Immature natural killer cell (primary cell): ENCODE data around the gene SAP30L. TPM values are rescaled to one million over a fixed set of nuclear protein-coding genes. Genes with fewer than 3 reads are reported as not detected.

Source experiments
- DNase-seq, 3 donors: peaks; one replicate each; pipeline ENCODE4 v3.0.0; 2022; ENCODE audit warnings: mixed read lengths in 1 of 3
- H3K27ac Mint-ChIP-seq, 6 donors: one replicate each; pipeline ENCODE4 v1.8.0; 2020; ENCODE audit warnings: mixed read lengths in 6 of 6, mild to moderate bottlenecking in 5 of 6, inconsistent platforms in 4 of 6, moderate library complexity in 3 of 6
- H3K27me3 Mint-ChIP-seq, 3 donors: one replicate each; pipeline ENCODE4 v1.8.0; 2020 to 2021; ENCODE audit warnings: low read depth in 3 of 3, mild to moderate bottlenecking in 3 of 3, mixed read lengths in 3 of 3, moderate library complexity in 3 of 3, inconsistent platforms in 1 of 3
- H3K36me3 Mint-ChIP-seq, 3 donors: one replicate each; pipeline ENCODE4 v1.8.0; 2020; ENCODE audit warnings: mixed read lengths in 3 of 3, inconsistent platforms in 2 of 3, mild to moderate bottlenecking in 2 of 3
- H3K4me1 Mint-ChIP-seq, 2 donors: one replicate each; pipeline ENCODE4 v1.8.0; 2020; ENCODE audit warnings: inconsistent platforms in 2 of 2, mild to moderate bottlenecking in 2 of 2, mixed read lengths in 2 of 2, moderate library complexity in 1 of 2
- H3K4me3 Mint-ChIP-seq, 5 donors: one replicate each; pipeline ENCODE4 v1.8.0; 2020; ENCODE audit warnings: mild to moderate bottlenecking in 5 of 5, mixed read lengths in 5 of 5, inconsistent platforms in 3 of 5, moderate library complexity in 3 of 5
- H3K9me3 Mint-ChIP-seq, 6 donors: one replicate each; pipeline ENCODE4 v1.8.0; 2020; ENCODE audit warnings: mild to moderate bottlenecking in 6 of 6, mixed read lengths in 6 of 6, inconsistent platforms in 4 of 6, moderate library complexity in 3 of 6
- polyA plus RNA-seq, 3 donors: library from polyadenylated mRNA; unstranded; fragments of 300-500 nt; fragmentation: Illumina TruSeq; gene quantifications; one replicate each; pipeline ENCODE4 v1.2.3, GENCODE V29; 2021

The SAP30L gene
- polyA plus RNA-seq, 3 donors from 2014 or later = 20.6 to 45.3 (median 27.1) TPM

DNA sequence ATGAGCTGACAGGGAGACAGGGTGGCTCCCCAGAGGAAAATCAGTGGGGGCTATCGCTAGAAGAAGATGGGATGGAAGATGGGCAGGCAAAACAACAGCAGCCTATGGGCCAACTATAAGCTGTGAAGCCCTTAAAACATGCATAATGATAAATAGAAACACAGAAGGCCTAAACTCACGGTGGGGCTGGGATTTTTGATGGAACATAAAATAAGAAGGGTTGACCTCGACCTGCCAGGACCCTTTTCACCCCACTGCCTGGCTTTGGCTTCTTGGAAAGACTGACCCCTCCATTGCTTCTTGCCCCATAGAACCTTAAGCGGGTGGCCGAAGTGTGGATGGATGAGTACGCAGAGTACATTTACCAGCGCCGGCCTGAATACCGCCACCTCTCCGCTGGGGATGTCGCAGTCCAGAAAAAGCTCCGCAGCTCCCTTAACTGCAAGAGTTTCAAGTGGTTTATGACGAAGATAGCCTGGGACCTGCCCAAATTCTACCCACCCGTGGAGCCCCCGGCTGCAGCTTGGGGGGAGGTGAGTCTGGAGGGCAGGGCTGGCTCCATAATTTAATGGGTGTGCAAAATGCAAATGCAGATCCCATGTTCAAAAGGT lies 36.5 kb upstream of the SAP30L start:
- peaks cover 12 to 23% of the 10 kb centered on the region in 2 donors for H3K4me1 Mint-ChIP-seq
- no peaks in the 10 kb centered on the region for H3K9me3 Mint-ChIP-seq
- H3K27me3 Mint-ChIP-seq = peaks cover 4 to 10% (median 8%) of the 10 kb centered on the region in 3 donors
- H3K27ac Mint-ChIP-seq = no peak overlapping the region
- H3K36me3 Mint-ChIP-seq = peaks cover 4 to 31% (median 12%) of the 10 kb centered on the region in 3 donors
- DNase-seq = no peak
- no peak overlapping the region for H3K4me3 Mint-ChIP-seq

DNA sequence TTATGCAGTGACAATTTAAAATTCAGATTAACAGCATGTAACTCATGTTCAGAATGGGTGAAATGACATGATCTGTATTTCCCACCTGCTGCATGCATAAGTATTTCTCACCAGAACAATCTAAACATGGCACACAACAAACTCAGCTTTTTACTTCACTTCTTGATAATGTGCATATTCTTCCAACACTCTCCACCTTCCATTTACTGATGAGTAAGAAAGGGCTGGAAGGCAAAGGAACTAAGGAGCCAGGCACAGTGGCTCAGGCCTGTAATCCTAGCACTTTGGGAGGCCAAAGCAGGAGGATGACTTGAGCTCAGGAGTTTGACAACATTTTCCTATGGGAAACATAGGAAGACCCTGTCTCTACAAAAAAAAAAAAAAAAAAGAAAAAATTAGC lies 35.8 kb upstream of the SAP30L start:
- H3K36me3 Mint-ChIP-seq = peaks cover 5 to 33% (median 13%) of the 10 kb centered on the region in 3 donors
- H3K27ac Mint-ChIP-seq = no peak overlapping the region
- H3K4me3 Mint-ChIP-seq = no peak overlapping the region
- H3K9me3 Mint-ChIP-seq = no peaks in the 10 kb centered on the region
- H3K27me3 Mint-ChIP-seq = peaks cover 3 to 10% (median 4%) of the 10 kb centered on the region in 3 donors
- H3K4me1 Mint-ChIP-seq = peaks cover 7 to 19% of the 10 kb centered on the region in 2 donors
- no peak for DNase-seq

DNA sequence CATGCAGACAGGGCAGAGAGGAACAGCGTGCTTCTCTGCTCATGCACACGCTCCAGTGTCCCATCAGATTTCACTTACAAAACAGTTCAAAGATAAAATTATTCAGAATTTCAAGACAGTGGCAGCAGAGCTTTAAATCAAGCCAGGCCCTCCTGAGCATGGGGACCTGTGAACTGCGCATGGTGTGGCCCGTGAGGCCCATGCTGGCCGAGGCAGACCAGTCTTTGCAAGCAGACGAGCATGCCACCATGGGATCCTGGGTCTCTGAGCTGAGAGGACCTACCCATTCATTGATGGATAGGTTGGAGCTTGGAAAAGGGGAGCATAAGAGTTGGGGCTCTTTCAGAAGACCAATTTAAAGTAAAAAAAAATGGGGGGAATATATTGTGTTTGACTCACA lies 35.0 kb upstream of the SAP30L start:
- Mint-ChIP-seq H3K9me3 (no peaks in the 10 kb centered on the region), H3K4me1 (peaks cover 1 to 11% of the 10 kb centered on the region in 2 donors), H3K4me3 (no peak overlapping the region), H3K36me3 (peaks cover 7 to 35% (median 13%) of the 10 kb centered on the region in 3 donors), H3K27ac (peak overlapping the region in 1 of 6 donors; percentile 29), H3K27me3 (peaks cover 2 to 5% (median 2%) of the 10 kb centered on the region in 3 donors)
- no peak for DNase-seq

- Mint-ChIP-seq H3K27ac (peak overlapping the region in 3 of 6 donors; percentile 29 to 40 (median 34)), H3K36me3 (peaks cover 7 to 35% (median 13%) of the 10 kb centered on the region in 3 donors), H3K4me1 (peaks cover 1 to 11% of the 10 kb centered on the region in 2 donors), H3K27me3 (peaks cover 2 to 5% (median 2%) of the 10 kb centered on the region in 3 donors), H3K4me3 (no peak overlapping the region), H3K9me3 (no peaks in the 10 kb centered on the region)
- DNase-seq = no peak
Measured at GRCh38 chr5:154411338-154411737, 34.5 kb upstream of the SAP30L start.

GRCh38 chr5:154412316-154412715 lies 33.5 kb upstream of the SAP30L start:
- peaks cover 3 to 11% of the 10 kb centered on the region in 2 donors for H3K4me1 Mint-ChIP-seq
- no peak for DNase-seq
- H3K27me3 Mint-ChIP-seq = peaks cover 0 to 5% (median 2%) of the 10 kb centered on the region in 3 donors
- H3K36me3 Mint-ChIP-seq = peaks cover 7 to 35% (median 13%) of the 10 kb centered on the region in 3 donors
- H3K4me3 Mint-ChIP-seq = no peak overlapping the region
- H3K9me3 Mint-ChIP-seq = no peaks in the 10 kb centered on the region
- peak overlapping the region in 1 of 6 donors; percentile 34 for H3K27ac Mint-ChIP-seq

DNA sequence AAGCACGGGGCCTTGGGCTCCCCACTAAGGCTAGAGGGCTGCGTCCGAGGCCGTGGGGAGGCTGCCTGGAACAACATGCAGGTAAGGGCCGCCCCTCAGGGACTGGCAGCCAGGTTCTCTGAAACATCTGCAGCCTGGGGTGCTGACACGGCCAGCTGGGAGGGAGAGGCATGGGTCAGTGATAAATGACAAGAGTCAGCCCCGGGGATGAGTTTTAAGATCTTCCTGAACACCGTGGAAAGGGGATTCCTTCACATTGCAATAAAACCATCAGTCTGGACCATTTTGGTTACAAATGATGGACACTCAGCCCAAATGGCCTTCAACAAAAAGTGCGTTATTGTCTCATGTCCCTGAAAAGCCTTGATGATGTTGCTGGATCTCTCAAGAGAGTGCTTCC lies 32.9 kb upstream of the SAP30L start:
- H3K27me3 Mint-ChIP-seq = peaks cover 0 to 5% (median 2%) of the 10 kb centered on the region in 3 donors
- H3K36me3 Mint-ChIP-seq = peaks cover 7 to 36% (median 13%) of the 10 kb centered on the region in 3 donors
- DNase-seq = no peak
- H3K4me1 Mint-ChIP-seq = peaks cover 3 to 11% of the 10 kb centered on the region in 2 donors
- no peak overlapping the region for H3K4me3 Mint-ChIP-seq
- peak overlapping the region in 2 of 6 donors; percentile 14 to 59 for H3K27ac Mint-ChIP-seq
- H3K9me3 Mint-ChIP-seq = no peaks in the 10 kb centered on the region

DNA sequence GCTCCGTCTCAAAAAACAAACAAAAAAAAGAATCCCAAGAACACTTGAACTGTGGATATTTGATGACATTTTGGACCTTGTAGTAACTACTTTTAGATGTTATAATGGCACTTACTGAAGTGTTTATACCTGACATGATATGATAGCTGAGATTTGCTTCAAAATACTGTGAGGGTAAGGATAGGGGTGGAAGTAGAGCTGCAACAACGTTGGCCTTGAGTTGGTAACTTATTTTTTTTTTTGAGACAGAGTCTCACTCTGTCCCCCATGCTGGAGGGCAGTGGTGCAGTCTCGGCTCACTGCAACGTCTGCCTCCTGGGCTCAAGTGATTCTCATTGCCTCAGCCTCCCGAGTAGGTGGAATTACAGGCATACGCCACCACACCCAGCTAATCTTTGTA lies 30.7 kb upstream of the SAP30L start:
- Mint-ChIP-seq H3K4me3 (no peak overlapping the region), H3K27ac (peak overlapping the region in 1 of 6 donors; percentile 69)

DNA sequence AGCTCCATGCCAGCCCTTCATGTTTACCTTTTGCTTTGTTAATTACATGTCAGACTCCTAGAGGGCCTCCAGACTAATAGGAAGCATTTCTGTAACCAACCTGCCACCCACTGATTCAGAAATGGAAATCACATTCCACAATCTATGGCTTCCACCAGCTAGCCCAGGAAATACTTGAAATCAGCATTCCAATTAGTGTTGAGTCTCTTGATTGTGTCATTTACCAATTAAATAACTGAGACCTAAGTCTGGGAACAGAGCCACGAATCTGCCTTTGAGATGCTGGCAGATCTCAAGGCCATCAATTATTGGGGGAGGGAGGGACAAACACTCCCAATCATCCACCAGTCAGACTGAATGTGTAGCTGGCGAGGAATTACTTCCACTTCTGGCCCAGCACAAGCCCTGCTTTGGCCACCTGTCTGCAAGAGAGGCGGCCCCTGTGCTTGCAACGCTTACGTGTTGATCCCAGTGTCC lies 27.4 kb upstream of the SAP30L start:
- H3K4me1 Mint-ChIP-seq = peaks cover 5 to 6% of the 10 kb centered on the region in 2 donors
- no peak overlapping the region for H3K4me3 Mint-ChIP-seq
- peak overlapping the region in 3 of 6 donors; percentile 46 to 57 (median 53) for H3K27ac Mint-ChIP-seq

More for the DNA sequence above, 30.7 kb upstream of the SAP30L start:
- Mint-ChIP-seq H3K9me3 (no peaks in the 10 kb centered on the region), H3K4me1 (peaks cover 3 to 11% of the 10 kb centered on the region in 2 donors), H3K27me3 (peaks cover 0 to 5% (median 2%) of the 10 kb centered on the region in 3 donors), H3K36me3 (peaks cover 11 to 39% (median 19%) of the 10 kb centered on the region in 3 donors)
- no peak for DNase-seq

DNA sequence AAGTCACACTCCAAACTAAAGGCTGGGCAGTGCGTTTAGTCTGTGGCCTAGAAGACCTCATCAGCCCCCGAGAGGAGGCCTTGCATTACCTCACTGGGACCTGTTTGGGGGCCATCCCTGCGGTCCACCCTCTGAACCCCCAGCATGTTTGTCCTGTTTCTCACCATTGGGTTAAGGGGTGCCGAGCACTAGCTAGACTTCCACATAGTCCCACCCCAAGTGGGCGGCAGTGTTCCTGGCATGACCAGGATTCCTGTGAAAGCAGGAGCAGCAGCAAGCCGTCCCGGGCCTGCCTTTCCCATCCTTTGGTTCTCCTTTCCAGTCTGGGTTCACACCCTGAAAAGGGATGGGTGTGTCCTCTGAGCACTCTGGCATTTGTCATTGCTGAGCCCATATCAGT lies 26.6 kb upstream of the SAP30L start:
- no peak for DNase-seq
- Mint-ChIP-seq H3K27ac (peak overlapping the region in 1 of 6 donors; percentile 47), H3K27me3 (peaks cover 0 to 2% (median 0%) of the 10 kb centered on the region in 3 donors), H3K4me3 (no peak overlapping the region), H3K4me1 (peaks cover 7 to 8% of the 10 kb centered on the region in 2 donors), H3K9me3 (peaks cover 0 to 1% (median 0%) of the 10 kb centered on the region in 6 donors), H3K36me3 (peaks cover 21 to 27% (median 26%) of the 10 kb centered on the region in 3 donors)

More for the DNA sequence above, 27.4 kb upstream of the SAP30L start:
- Mint-ChIP-seq H3K9me3 (peaks cover 0 to 1% (median 0%) of the 10 kb centered on the region in 6 donors), H3K27me3 (peaks cover 0 to 4% (median under 1%) of the 10 kb centered on the region in 3 donors), H3K36me3 (peaks cover 21 to 28% (median 23%) of the 10 kb centered on the region in 3 donors)
- DNase-seq = no peak

DNA sequence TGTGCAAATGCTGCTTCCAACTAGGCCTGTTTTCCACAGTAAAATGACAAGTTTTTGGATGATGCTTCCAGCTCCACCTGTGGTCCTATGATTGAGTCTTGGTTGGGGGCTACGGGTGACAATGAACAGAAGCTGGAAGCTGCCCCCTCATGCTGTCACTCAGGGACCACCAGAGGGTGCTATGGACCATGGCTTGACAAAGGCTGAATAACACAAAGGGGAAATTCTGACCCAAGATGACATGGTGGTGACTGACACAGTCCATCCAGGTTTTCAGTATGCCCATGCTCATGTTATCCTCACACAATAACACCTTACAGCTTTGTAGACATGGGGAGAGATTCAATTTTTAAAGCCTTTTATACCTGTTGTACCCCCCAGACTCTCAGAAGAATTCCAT lies 23.9 kb upstream of the SAP30L start:
- no peak overlapping the region for H3K4me3 Mint-ChIP-seq
- peaks cover 6 to 9% of the 10 kb centered on the region in 2 donors for H3K4me1 Mint-ChIP-seq
- peaks cover 0 to 1% (median 0%) of the 10 kb centered on the region in 6 donors for H3K9me3 Mint-ChIP-seq
- peak in 1 of 3 donors; percentile 10 for DNase-seq
- peaks cover 0 to 2% (median 2%) of the 10 kb centered on the region in 3 donors for H3K27me3 Mint-ChIP-seq
- H3K27ac Mint-ChIP-seq = peak overlapping the region in 2 of 6 donors; percentile 24 to 64
- H3K36me3 Mint-ChIP-seq = peaks cover 18 to 28% (median 24%) of the 10 kb centered on the region in 3 donors

- Mint-ChIP-seq H3K4me3 (no peak overlapping the region), H3K36me3 (peaks cover 18 to 32% (median 27%) of the 10 kb centered on the region in 3 donors), H3K4me1 (peaks cover 6 to 9% of the 10 kb centered on the region in 2 donors), H3K27ac (peak overlapping the region in 1 of 6 donors; percentile 14), H3K27me3 (peaks cover 0 to 2% (median 2%) of the 10 kb centered on the region in 3 donors), H3K9me3 (peaks cover 0 to 1% (median 0%) of the 10 kb centered on the region in 6 donors)
- no peak for DNase-seq
Measured at GRCh38 chr5:154422298-154422697, 23.5 kb upstream of the SAP30L start.

GRCh38 chr5:154428208-154428607 lies 17.6 kb upstream of the SAP30L start:
- Mint-ChIP-seq H3K4me3 (no peak overlapping the region), H3K9me3 (no peaks in the 10 kb centered on the region)

DNA sequence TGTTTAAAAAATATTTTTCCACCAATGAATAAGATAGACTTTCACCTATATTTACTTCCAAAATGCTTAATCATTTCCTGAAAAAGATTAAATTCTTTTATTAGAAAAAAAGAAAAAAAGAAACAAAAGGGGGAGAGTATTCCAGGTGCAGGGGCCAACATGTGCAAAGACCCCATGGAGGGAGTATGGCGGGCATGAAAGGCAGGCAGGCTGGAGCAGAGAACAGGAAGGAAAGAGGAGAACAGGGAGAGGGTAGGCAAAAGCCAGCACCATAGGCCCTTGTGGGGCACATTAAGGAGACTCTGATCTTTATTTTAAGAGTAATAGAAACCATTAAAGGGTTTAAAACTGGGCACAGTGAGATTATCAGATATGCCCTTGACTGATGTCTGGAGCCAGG lies 16.5 kb upstream of the SAP30L start:
- H3K9me3 Mint-ChIP-seq = no peaks in the 10 kb centered on the region
- peak overlapping the region in 3 of 6 donors; percentile 24 to 57 (median 57) for H3K27ac Mint-ChIP-seq
- H3K27me3 Mint-ChIP-seq = peaks cover 0 to 3% (median 0%) of the 10 kb centered on the region in 3 donors
- peaks cover 6 to 18% (median 7%) of the 10 kb centered on the region in 3 donors for H3K36me3 Mint-ChIP-seq
- H3K4me3 Mint-ChIP-seq = no peak overlapping the region
- no peak for DNase-seq
- H3K4me1 Mint-ChIP-seq = peaks cover 17 to 18% of the 10 kb centered on the region in 2 donors

More at GRCh38 chr5:154428208-154428607, 17.6 kb upstream of the SAP30L start:
- no peak overlapping the region for H3K27ac Mint-ChIP-seq
- peaks cover 3 to 16% (median 7%) of the 10 kb centered on the region in 3 donors for H3K36me3 Mint-ChIP-seq
- DNase-seq = no peak
- H3K27me3 Mint-ChIP-seq = peaks cover 0 to 3% (median 0%) of the 10 kb centered on the region in 3 donors
- H3K4me1 Mint-ChIP-seq = peaks cover 20 to 23% of the 10 kb centered on the region in 2 donors

DNA sequence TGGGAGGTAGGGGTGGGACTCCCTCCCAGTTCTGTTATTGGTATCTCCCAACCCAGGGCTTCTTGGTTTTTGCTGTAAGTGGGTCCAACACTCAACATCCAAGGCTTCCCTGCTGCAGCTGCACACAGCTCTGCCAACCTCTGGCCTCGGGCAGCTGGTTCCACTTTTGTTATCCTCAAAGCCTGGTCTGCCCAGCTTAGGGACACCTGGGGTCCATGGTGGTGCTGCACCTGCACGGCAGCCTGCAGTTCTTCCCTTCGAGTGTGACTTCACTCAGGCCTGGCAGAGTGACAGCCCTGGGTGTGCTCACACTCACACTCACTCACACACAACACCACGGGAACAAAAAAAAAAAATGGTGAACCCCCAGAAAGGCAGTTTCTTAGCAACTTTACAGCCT lies 15.3 kb upstream of the SAP30L start:
- H3K4me1 Mint-ChIP-seq = peaks cover 14 to 16% of the 10 kb centered on the region in 2 donors

More for the DNA sequence above, 15.3 kb upstream of the SAP30L start:
- peaks cover 8 to 17% (median 13%) of the 10 kb centered on the region in 3 donors for H3K36me3 Mint-ChIP-seq
- peak overlapping the region in 1 of 6 donors; percentile 57 for H3K27ac Mint-ChIP-seq
- no peak for DNase-seq
- no peaks in the 10 kb centered on the region for H3K9me3 Mint-ChIP-seq
- H3K4me3 Mint-ChIP-seq = no peak overlapping the region
- H3K27me3 Mint-ChIP-seq = peaks cover 0 to 2% (median 0%) of the 10 kb centered on the region in 3 donors
